Trophoblast cell (in vitro differentiated cells and primary cell): Measurements from ENCODE around the gene SLAMF9.

Source experiments
- DNase-seq, 2 donors: peaks; one replicate each; pipeline ENCODE4 v3.0.0-alpha.2; 2016
- H2AFZ ChIP-seq: 2 replicates; pipeline ENCODE4 v1.6.1; 2013; ENCODE audit warnings: low read length, moderate library complexity, mild to moderate bottlenecking; ENCODE audit not compliant: insufficient read depth, poor library complexity
- H2AK5ac ChIP-seq: 2 replicates; pipeline ENCODE4 v1.6.1; 2013; ENCODE audit warnings: mild to moderate bottlenecking, low read length
- H2BK120ac ChIP-seq: 2 replicates; pipeline ENCODE4 v1.6.1; 2013; ENCODE audit warnings: low read length, mild to moderate bottlenecking, moderate library complexity; ENCODE audit not compliant: insufficient read depth, poor library complexity
- H2BK12ac ChIP-seq: 2 replicates; pipeline ENCODE4 v1.6.1; 2013; ENCODE audit warnings: mild to moderate bottlenecking, low read length, moderate library complexity
- H2BK5ac ChIP-seq: 2 replicates; pipeline ENCODE4 v1.6.1; 2013; ENCODE audit warnings: low read length, low read depth, moderate library complexity, mild to moderate bottlenecking; ENCODE audit not compliant: poor library complexity
- H3K14ac ChIP-seq: 2 replicates; pipeline ENCODE4 v1.6.1; 2013; ENCODE audit warnings: mild to moderate bottlenecking, low read length
- H3K18ac ChIP-seq: 2 replicates; pipeline ENCODE4 v1.6.1; 2013; ENCODE audit warnings: mild to moderate bottlenecking, low read length
- H3K23ac ChIP-seq: 2 replicates; pipeline ENCODE4 v1.6.1; 2013; ENCODE audit warnings: low read length
- H3K27ac ChIP-seq: 2 replicates; pipeline ENCODE4 v1.5.1; 2013; ENCODE audit warnings: low read depth, mild to moderate bottlenecking, inconsistent platforms, low read length, moderate library complexity
- H3K27me3 ChIP-seq: 2 replicates; pipeline ENCODE4 v1.6.1; 2013; ENCODE audit warnings: inconsistent platforms, mild to moderate bottlenecking, low read length, moderate library complexity; ENCODE audit not compliant: insufficient read depth
- H3K36me3 ChIP-seq, 2 experiments: 1 replicate in 1 of 2; 2 replicates in 1 of 2; pipeline ENCODE4 v1.6.1; 2013; ENCODE audit warnings: low read length in 2 of 2, mild to moderate bottlenecking in 2 of 2, moderate library complexity in 1 of 2; ENCODE audit not compliant: insufficient read depth in 2 of 2, control insufficient read depth in 1 of 2
- H3K4ac ChIP-seq: 2 replicates; pipeline ENCODE4 v1.6.1; 2013; ENCODE audit warnings: low read depth, mild to moderate bottlenecking, low read length, moderate library complexity
- H3K4me1 ChIP-seq, 2 experiments: 1 replicate in 1 of 2; 2 replicates in 1 of 2; pipeline ENCODE4 v1.6.1; 2013; ENCODE audit warnings: low read length in 2 of 2, mild to moderate bottlenecking in 2 of 2, moderate library complexity in 1 of 2; ENCODE audit not compliant: insufficient read depth in 2 of 2, control insufficient read depth in 1 of 2
- H3K4me2 ChIP-seq: 2 replicates; pipeline ENCODE4 v1.6.1; 2013; ENCODE audit warnings: inconsistent platforms, mild to moderate bottlenecking, low read length, moderate library complexity
- H3K4me3 ChIP-seq: 2 replicates; pipeline ENCODE4 v1.5.1; 2013; ENCODE audit warnings: mild to moderate bottlenecking, low read depth, low read length, inconsistent platforms
- H3K79me1 ChIP-seq: one replicate; pipeline ENCODE4 v1.6.1; 2013; ENCODE audit warnings: low read length
- H3K79me2 ChIP-seq: 2 replicates; pipeline ENCODE4 v1.6.1; 2013; ENCODE audit warnings: low read length, mild to moderate bottlenecking; ENCODE audit not compliant: control insufficient read depth, insufficient read depth, poor library complexity
- H3K9ac ChIP-seq: 2 replicates; pipeline ENCODE4 v1.6.1; 2013; ENCODE audit warnings: mild to moderate bottlenecking, low read length
- H3K9me3 ChIP-seq: 2 replicates; pipeline ENCODE4 v1.6.1; 2013; ENCODE audit warnings: low read depth, mild to moderate bottlenecking, control low read depth, inconsistent platforms, low read length; ENCODE audit not compliant: insufficient read depth
- H4K12ac ChIP-seq: 2 replicates; pipeline ENCODE4 v1.6.1; 2013; ENCODE audit warnings: low read depth, mild to moderate bottlenecking, low read length, moderate library complexity
- H4K8ac ChIP-seq: 2 replicates; pipeline ENCODE4 v1.6.1; 2013; ENCODE audit warnings: low read depth, mild to moderate bottlenecking, low read length, moderate library complexity
- H4K91ac ChIP-seq: one replicate; pipeline ENCODE4 v1.6.1; 2013; ENCODE audit warnings: low read depth, mild to moderate bottlenecking, low read length, moderate library complexity
- WGBS: extraction: QIAGEN DNeasy Blood & Tissue Kit; methylation state at CpG from one replicate; pipeline ENCODE4 v1.1.7; 2013; ENCODE audit warnings: missing lambda C conversion rate; ENCODE audit not compliant: insufficient read length, insufficient coverage; ENCODE audit errors: extremely low coverage; 5-methylcytosine and 5-hydroxymethylcytosine counted together

Gene SLAMF9

DNA sequence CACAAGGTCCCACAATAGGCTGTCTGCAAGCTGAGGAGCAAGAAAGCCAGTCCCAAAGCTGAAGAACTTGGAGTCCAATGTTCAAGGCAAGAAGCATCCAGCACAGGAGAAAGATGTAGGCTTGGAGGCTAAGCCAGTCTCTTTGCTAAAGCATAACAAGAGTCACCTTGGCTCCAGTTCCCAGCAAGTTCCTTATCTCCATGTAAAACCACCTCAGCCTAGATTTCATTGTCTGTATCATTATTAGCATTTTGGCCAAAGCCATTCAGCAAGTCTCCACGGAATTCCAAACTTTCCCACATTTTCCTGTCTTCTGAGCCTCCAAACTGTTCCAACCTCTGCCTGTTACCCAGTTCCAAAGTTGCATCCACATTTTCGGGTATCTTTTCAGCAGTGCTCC is 40.9 kb upstream of the SLAMF9 start:
- no peak overlapping the region for H3K4me3 ChIP-seq
- no peak overlapping the region for H3K4ac ChIP-seq
- no peaks in the 10 kb centered on the region for H3K9me3 ChIP-seq
- H3K79me1 ChIP-seq: no peaks in the 10 kb centered on the region
- H2BK120ac ChIP-seq: no peak overlapping the region
- no peak overlapping the region for H3K14ac ChIP-seq
- no peak overlapping the region for H3K18ac ChIP-seq
- no CpG with 5 or more reads among the region's 2 CpGs for WGBS
- no peak overlapping the region for H4K91ac ChIP-seq
- no peak overlapping the region for H3K9ac ChIP-seq
- no peak overlapping the region for H3K4me2 ChIP-seq
- H2BK12ac ChIP-seq: no peak overlapping the region
- H2AFZ ChIP-seq: no peak overlapping the region
- no peaks in the 10 kb centered on the region for H3K79me2 ChIP-seq
- no peak overlapping the region for H3K23ac ChIP-seq
- H4K12ac ChIP-seq: no peak overlapping the region
- H3K27ac ChIP-seq: no peak overlapping the region
- no peaks in the 10 kb centered on the region for H3K36me3 ChIP-seq
- DNase-seq: no peak
- no peak overlapping the region for H4K8ac ChIP-seq
- H3K4me1 ChIP-seq: peaks cover 0 to 2% of the 10 kb centered on the region in 2 experiments
- H3K27me3 ChIP-seq: no peaks in the 10 kb centered on the region
- no peak overlapping the region for H2AK5ac ChIP-seq
- H2BK5ac ChIP-seq: no peak overlapping the region

DNA sequence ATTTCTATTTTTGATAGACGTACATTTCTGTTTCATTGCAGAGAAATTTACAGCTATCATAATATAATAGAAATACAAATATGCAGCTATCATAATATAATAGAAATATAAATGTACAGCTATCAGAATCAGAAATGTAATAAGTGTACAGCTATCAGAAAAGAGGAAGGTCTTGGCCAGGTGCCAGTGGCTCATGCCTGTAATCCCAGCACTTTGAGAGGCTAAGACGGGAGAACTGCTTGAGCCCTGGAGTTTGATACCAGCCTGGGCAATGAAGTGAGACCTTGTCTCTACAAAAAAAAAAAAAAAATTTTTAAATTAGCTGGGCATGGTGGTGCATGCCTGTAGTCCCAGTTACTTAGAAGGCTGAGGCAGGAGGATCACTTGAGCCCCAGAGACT is 39.9 kb upstream of the SLAMF9 start:
- Histone ChIP-seq H4K91ac (no peak overlapping the region), H3K79me1 (no peaks in the 10 kb centered on the region), H3K23ac (no peak overlapping the region), H3K14ac (no peak overlapping the region), H4K8ac (no peak overlapping the region), H3K4ac (no peak overlapping the region), H2BK5ac (no peak overlapping the region), H3K4me3 (no peak overlapping the region), H3K4me2 (no peak overlapping the region), H3K9me3 (no peaks in the 10 kb centered on the region), H3K9ac (no peak overlapping the region), H2BK12ac (no peak overlapping the region), H3K18ac (no peak overlapping the region), H4K12ac (no peak overlapping the region), H2AK5ac (no peak overlapping the region), H3K36me3 (no peaks in the 10 kb centered on the region), H3K4me1 (peaks cover 0 to 2% of the 10 kb centered on the region in 2 experiments), H2BK120ac (no peak overlapping the region), H2AFZ (no peak overlapping the region), H3K27ac (no peak overlapping the region), H3K79me2 (no peaks in the 10 kb centered on the region), H3K27me3 (no peaks in the 10 kb centered on the region)
- no CpG with 5 or more reads among the region's 2 CpGs for WGBS
- DNase-seq: no peak

DNA sequence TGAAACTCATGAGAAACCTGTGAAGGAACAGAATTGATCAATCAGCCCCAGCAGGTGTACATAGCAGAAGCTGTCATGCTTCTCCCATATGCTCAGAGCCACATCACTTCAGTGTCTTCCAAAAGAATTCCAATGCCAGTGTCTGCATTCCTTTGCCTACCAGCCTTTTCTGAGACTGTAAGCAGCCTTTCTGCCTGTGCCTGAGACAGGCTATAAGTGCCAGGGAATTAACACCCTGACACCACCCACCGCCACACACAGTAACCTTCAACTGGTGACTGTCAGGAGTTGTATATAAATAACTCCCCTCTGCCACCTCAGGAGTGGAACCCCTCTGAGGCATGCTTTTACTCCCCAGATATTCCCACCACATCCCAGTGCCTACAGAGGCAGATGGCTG is 38.1 kb upstream of the SLAMF9 start:
- Histone ChIP-seq H4K91ac (no peak overlapping the region), H4K8ac (no peak overlapping the region)

GRCh38 chr1:159991513-159991912 is 37.5 kb upstream of the SLAMF9 start:
- H3K27ac ChIP-seq: no peak overlapping the region
- H3K4ac ChIP-seq: no peak overlapping the region
- no peak overlapping the region for H3K14ac ChIP-seq
- no peak overlapping the region for H3K4me2 ChIP-seq
- H3K18ac ChIP-seq: no peak overlapping the region
- no peak overlapping the region for H3K23ac ChIP-seq
- no peak overlapping the region for H4K8ac ChIP-seq
- H2AK5ac ChIP-seq: no peak overlapping the region
- no CpG with 5 or more reads among the region's 4 CpGs for WGBS
- DNase-seq: peak in 1 of 2 donors; percentile 10
- H3K27me3 ChIP-seq: no peaks in the 10 kb centered on the region
- H3K9ac ChIP-seq: no peak overlapping the region
- H2BK5ac ChIP-seq: no peak overlapping the region
- H2BK12ac ChIP-seq: no peak overlapping the region
- H3K79me1 ChIP-seq: no peaks in the 10 kb centered on the region
- no peak overlapping the region for H4K12ac ChIP-seq
- no peaks in the 10 kb centered on the region for H3K4me1 ChIP-seq
- no peaks in the 10 kb centered on the region for H3K9me3 ChIP-seq
- H3K36me3 ChIP-seq: no peaks in the 10 kb centered on the region
- no peak overlapping the region for H3K4me3 ChIP-seq
- H2BK120ac ChIP-seq: no peak overlapping the region
- no peaks in the 10 kb centered on the region for H3K79me2 ChIP-seq
- H4K91ac ChIP-seq: no peak overlapping the region
- no peak overlapping the region for H2AFZ ChIP-seq

More for the DNA sequence above, 38.1 kb upstream of the SLAMF9 start:
- Histone ChIP-seq H3K9me3 (no peaks in the 10 kb centered on the region), H3K79me2 (no peaks in the 10 kb centered on the region), H3K27me3 (no peaks in the 10 kb centered on the region), H3K4me1 (peaks cover 0 to 2% of the 10 kb centered on the region in 2 experiments), H3K14ac (no peak overlapping the region), H4K12ac (no peak overlapping the region), H3K79me1 (no peaks in the 10 kb centered on the region), H2BK120ac (no peak overlapping the region), H3K4ac (no peak overlapping the region), H2AFZ (no peak overlapping the region), H3K4me3 (no peak overlapping the region), H2BK12ac (no peak overlapping the region), H3K36me3 (no peaks in the 10 kb centered on the region), H3K27ac (no peak overlapping the region), H2BK5ac (no peak overlapping the region), H3K18ac (no peak overlapping the region), H3K23ac (no peak overlapping the region), H3K4me2 (no peak overlapping the region), H3K9ac (no peak overlapping the region), H2AK5ac (no peak overlapping the region)
- no CpG with 5 or more reads among the region's 1 CpG for WGBS
- DNase-seq: no peak
